Colonic mucosa (tissue), 4 donors: Measurements from ENCODE around the gene EXOC2. TPM values are rescaled to one million over a fixed set of nuclear protein-coding genes. Genes with fewer than 3 reads are reported as not detected.

Source experiments
- DNase-seq: peaks from one replicate; pipeline ENCODE4 v3.0.0-alpha.2; 2020
- H3K27ac ChIP-seq: fragments of 200-600 bp; one replicate; pipeline ENCODE4 v1.8.0; 2021
- H3K27me3 ChIP-seq: fragments of 200-600 bp; one replicate; pipeline ENCODE4 v1.8.0; 2021
- H3K36me3 ChIP-seq: fragments of 200-600 bp; one replicate; pipeline ENCODE4 v1.8.0; 2021
- H3K4me1 ChIP-seq: fragments of 200-600 bp; one replicate; pipeline ENCODE4 v1.8.0; 2021; ENCODE audit warnings: mild to moderate bottlenecking
- H3K4me3 ChIP-seq: fragments of 200-600 bp; one replicate; pipeline ENCODE4 v1.8.0; 2021
- H3K9ac ChIP-seq, 2 donors: one replicate each; pipeline ENCODE4 v1.7.0; 2013; ENCODE audit warnings: control low read depth in 2 of 2, low read depth in 2 of 2, low read length in 2 of 2
- H3K9me3 ChIP-seq: fragments of 200-600 bp; one replicate; pipeline ENCODE4 v1.8.0; 2021
- intact Hi-C: fragments of 100-400 bp; cut with DNase I; formaldehyde crosslinking; loops from one replicate; pipeline ENCODE4 v1.14.1; 2022
- total RNA-seq, 2 donors: library from RNA; stranded (reverse); fragmentation: NEBNext Ultra II Directional in 1 of 2; extraction: Animal tissue kit (Norgen Biotek cat#: 25700) in 1 of 2; gene quantifications; one replicate each; pipeline ENCODE4 v1.2.1, GENCODE V29; 2021
- TF ChIP-seq, protein P1 (sequence below): fragments of 200-600 bp; IDR thresholded peaks from one replicate; pipeline ENCODE4 v1.8.0; 2022; ENCODE audit warnings: antibody characterized with exemption, mild to moderate bottlenecking
- donor health status: healthy.
- donor health status: DM: no; HTN: no; CAD: no.
- donor health status: DM: no; HTN: no; CAD: no.

Gene EXOC2
- total RNA-seq, 2 donors from 2014 or later = 18.3 to 19.6 TPM

DNA sequence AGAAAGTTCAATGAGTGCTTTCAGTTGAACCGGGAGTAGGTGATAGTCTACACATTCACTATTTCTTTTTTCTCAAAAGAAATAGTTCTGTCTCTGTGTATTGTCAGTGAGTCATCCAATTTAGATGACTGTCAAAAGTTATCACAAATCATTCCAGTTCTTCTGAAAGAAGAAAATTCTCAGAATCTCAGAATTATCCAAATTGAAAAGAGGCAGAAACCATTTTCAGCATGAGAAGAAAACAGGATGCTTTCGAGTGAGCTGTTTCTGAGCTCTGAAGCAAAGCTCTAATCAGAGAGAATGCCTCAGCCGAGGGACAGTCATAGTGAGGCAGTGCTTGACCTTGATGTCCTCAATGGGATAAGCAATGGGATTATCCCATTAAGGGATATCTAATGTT, 134.0 kb downstream of the EXOC2 start:
- DNase-seq = no peak
- no peak overlapping the region for H3K4me3 ChIP-seq
- H3K9ac ChIP-seq = no peak overlapping the region
- TF ChIP-seq, protein P1, sequence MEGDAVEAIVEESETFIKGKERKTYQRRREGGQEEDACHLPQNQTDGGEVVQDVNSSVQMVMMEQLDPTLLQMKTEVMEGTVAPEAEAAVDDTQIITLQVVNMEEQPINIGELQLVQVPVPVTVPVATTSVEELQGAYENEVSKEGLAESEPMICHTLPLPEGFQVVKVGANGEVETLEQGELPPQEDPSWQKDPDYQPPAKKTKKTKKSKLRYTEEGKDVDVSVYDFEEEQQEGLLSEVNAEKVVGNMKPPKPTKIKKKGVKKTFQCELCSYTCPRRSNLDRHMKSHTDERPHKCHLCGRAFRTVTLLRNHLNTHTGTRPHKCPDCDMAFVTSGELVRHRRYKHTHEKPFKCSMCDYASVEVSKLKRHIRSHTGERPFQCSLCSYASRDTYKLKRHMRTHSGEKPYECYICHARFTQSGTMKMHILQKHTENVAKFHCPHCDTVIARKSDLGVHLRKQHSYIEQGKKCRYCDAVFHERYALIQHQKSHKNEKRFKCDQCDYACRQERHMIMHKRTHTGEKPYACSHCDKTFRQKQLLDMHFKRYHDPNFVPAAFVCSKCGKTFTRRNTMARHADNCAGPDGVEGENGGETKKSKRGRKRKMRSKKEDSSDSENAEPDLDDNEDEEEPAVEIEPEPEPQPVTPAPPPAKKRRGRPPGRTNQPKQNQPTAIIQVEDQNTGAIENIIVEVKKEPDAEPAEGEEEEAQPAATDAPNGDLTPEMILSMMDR = no peak
- H3K9me3 ChIP-seq = no peaks in the 10 kb centered on the region
- H3K36me3 ChIP-seq = no peaks in the 10 kb centered on the region
- no peaks in the 10 kb centered on the region for H3K27me3 ChIP-seq
- no peaks in the 10 kb centered on the region for H3K4me1 ChIP-seq
- no peak overlapping the region for H3K27ac ChIP-seq
- intact Hi-C loops = no loop called here

DNA sequence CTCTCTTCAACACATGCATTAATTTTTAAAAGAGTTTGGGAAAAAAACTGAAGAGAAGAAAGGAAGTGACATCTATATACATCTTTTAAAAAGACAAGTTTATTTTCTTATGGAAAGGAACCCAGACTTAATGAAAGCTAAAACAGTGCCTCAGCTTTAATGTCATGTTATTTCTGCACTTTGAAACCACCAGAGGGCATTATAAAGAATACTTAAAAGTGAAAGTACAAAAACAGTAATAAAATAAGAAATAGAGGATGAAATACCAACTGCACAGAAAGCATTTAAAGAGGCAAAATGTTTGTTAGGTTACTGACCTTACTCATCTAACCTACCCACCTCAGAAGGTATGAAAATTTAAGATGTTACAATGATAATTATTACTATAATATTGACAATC, 134.8 kb downstream of the EXOC2 start:
- Histone ChIP-seq H3K9ac (no peak overlapping the region), H3K27ac (no peak overlapping the region), H3K27me3 (no peaks in the 10 kb centered on the region), H3K4me1 (no peaks in the 10 kb centered on the region), H3K4me3 (no peak overlapping the region), H3K36me3 (no peaks in the 10 kb centered on the region), H3K9me3 (no peaks in the 10 kb centered on the region)
- intact Hi-C loops = no loop called here
- no peak for DNase-seq
- TF ChIP-seq, protein P1 = peak; percentile 21

DNA sequence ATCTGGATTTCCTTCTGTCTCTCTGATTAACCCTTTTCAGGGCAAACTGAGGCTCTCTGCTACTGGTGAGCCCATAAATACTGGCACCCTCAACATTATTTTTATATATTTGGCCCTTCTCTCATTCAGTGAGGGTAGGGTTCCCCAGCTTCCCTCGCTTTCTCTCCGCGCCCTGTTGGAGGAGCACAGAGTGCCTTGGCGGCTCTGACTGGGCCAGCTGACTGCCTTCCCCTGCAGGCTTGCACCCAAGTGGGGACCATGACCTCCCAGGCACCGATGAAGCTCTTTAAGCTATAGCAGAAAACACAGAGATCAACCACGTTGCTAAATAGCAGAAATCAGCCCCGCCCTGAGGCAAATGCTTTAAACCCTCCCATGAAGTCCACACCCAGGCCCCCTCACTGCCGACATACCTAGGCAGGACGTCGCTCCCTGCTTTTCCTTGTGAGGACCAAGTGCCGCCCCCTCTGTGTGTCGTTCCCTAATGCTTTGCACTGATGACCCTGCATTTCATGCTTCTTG, 141.0 kb downstream of the EXOC2 start:
- TF ChIP-seq, protein P1 = no peak
- H3K27ac ChIP-seq = no peak overlapping the region
- no peak overlapping the region for H3K4me3 ChIP-seq
- no peaks in the 10 kb centered on the region for H3K9me3 ChIP-seq
- H3K4me1 ChIP-seq = no peaks in the 10 kb centered on the region
- intact Hi-C loops = no loop called here
- H3K27me3 ChIP-seq = no peaks in the 10 kb centered on the region
- H3K9ac ChIP-seq = no peak overlapping the region
- DNase-seq = no peak
- H3K36me3 ChIP-seq = no peaks in the 10 kb centered on the region

DNA sequence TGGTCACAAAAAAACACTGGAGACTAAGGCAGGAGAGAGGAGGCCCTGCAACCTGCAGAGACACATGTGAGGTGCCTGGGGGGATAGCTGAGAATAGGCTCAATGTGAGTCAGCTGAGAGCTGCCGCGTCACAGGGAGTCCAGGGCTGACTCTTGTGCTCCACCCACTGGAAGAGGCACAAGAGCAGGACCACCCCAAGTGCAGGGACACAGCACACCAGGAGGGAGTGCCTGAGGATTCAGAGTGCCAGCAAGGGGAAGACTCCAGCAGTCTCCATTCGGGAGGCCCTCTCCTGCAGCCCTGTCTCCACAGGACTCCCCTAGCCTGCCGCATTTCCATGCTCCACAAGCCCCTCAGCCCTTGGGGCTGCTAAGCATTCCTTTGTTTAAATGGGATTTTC, 141.5 kb downstream of the EXOC2 start:
- Histone ChIP-seq H3K36me3 (no peaks in the 10 kb centered on the region), H3K4me3 (no peak overlapping the region), H3K4me1 (no peaks in the 10 kb centered on the region), H3K9ac (no peak overlapping the region), H3K27me3 (no peaks in the 10 kb centered on the region), H3K27ac (no peak overlapping the region), H3K9me3 (no peaks in the 10 kb centered on the region)
- intact Hi-C loops = no loop called here
- no peak for DNase-seq
- TF ChIP-seq, protein P1 = no peak

DNA sequence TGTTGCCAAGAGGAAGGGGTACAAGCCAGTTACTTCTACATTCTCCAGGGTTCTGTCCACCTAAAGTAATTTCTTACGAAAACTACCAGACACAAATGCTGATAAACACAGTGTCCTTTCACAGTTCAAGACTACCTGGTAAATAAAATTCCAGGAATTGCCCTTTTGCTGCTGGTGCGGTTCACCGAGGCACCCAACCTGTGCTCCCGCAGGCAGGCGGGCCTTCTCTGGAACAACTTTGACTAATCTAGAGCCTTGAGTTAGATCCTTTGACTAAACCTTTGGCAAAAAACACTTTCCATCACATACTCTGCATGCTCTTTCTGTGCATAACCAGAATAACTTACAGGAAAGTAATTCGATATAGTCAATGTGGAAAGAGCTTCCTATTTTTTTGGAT, 143.0 kb downstream of the EXOC2 start:
- intact Hi-C loops = no loop called here
- Histone ChIP-seq H3K9me3 (no peaks in the 10 kb centered on the region), H3K27ac (no peak overlapping the region), H3K36me3 (no peaks in the 10 kb centered on the region), H3K4me1 (no peaks in the 10 kb centered on the region), H3K27me3 (no peaks in the 10 kb centered on the region), H3K4me3 (no peak overlapping the region), H3K9ac (no peak overlapping the region)
- no peak for DNase-seq
- TF ChIP-seq, protein P1 = no peak

DNA sequence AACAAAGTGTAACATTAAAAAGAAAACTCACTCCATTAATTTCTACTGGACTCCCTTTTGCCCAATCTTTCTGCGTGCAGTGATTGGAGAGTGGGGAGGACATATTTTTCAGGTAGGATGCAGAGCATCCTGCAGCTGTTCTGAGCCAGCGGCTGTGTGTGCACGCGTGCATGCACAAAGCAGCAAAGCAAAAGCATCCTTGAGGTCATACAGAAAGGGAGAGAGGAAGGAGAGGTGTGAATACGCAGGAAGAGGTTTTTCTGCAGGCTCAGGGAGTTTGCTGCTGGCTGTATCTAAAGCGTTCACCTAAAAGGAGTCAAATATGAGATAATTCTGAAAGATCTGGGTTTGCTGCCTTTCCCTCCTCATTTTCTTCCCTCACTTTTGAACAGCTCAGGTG, 144.4 kb downstream of the EXOC2 start:
- Histone ChIP-seq H3K27me3 (no peaks in the 10 kb centered on the region), H3K36me3 (no peaks in the 10 kb centered on the region), H3K9me3 (no peaks in the 10 kb centered on the region), H3K27ac (no peak overlapping the region), H3K4me3 (no peak overlapping the region), H3K4me1 (no peaks in the 10 kb centered on the region), H3K9ac (no peak overlapping the region)
- intact Hi-C loops = no loop called here
- TF ChIP-seq, protein P1 = no peak
- DNase-seq = no peak
